Measurements from ENCODE around the gene OTOGL.

Gene OTOGL

GRCh38 chr12:80059102-80059501, 40.2 kb upstream of the OTOGL start:
- H3K79me2 ChIP-seq (ENCODE audit: control insufficient read depth, low read length): no peaks in the 10 kb centered on the region

GRCh38 chr12:80059875-80060274, 39.5 kb upstream of the OTOGL start:
- Histone ChIP-seq H4K20me1 (ENCODE audit: control insufficient read depth, insufficient read depth, low read depth, low read length) (no peaks in the 10 kb centered on the region), H3K4me3 (ENCODE audit: low read length) (no peak overlapping the region), H3K79me2 (ENCODE audit: control insufficient read depth, low read length) (no peaks in the 10 kb centered on the region), H3K27ac (ENCODE audit: low read depth, low read length) (no peak overlapping the region), H3K9me3 (ENCODE audit: control insufficient read depth, insufficient read depth, low read length) (no peaks in the 10 kb centered on the region), H3K9me2 (replicated peaks; ENCODE audit: control insufficient read depth, low read length) (no peaks in the 10 kb centered on the region), H3K4me2 (ENCODE audit: low read length) (no peak overlapping the region), H3K36me3 (ENCODE audit: control insufficient read depth, low read length) (no peaks in the 10 kb centered on the region), H3K4me1 (ENCODE audit: control insufficient read depth, low read length) (no peaks in the 10 kb centered on the region), H3F3A (ENCODE audit: control insufficient read depth, insufficient read depth) (no peaks in the 10 kb centered on the region), H3K27me3 (ENCODE audit: control insufficient read depth, low read length) (0 out of 2 replicates have a peak, but pooled peaks cover 3% of the 10 kb centered on the region)
- TF ChIP-seq EZH2phosphoT487 (IDR thresholded peaks at IDR 0.05; ENCODE audit: borderline replicate concordance, low read length): no peak
- TF ChIP-seq CTCF (IDR thresholded peaks at IDR 0.05; ENCODE audit: low read depth, low read length, poor library complexity, severe bottlenecking): no peak

More at GRCh38 chr12:80059102-80059501, 40.2 kb upstream of the OTOGL start:
- Histone ChIP-seq H4K20me1 (ENCODE audit: control insufficient read depth, insufficient read depth, low read depth, low read length) (no peaks in the 10 kb centered on the region), H3K36me3 (ENCODE audit: control insufficient read depth, low read length) (no peaks in the 10 kb centered on the region), H3K4me3 (ENCODE audit: low read length) (no peak overlapping the region), H3K27me3 (ENCODE audit: control insufficient read depth, low read length) (0 out of 2 replicates have a peak, but pooled peaks cover under 1% of the 10 kb centered on the region), H3K4me1 (ENCODE audit: control insufficient read depth, low read length) (no peaks in the 10 kb centered on the region), H3K9me3 (ENCODE audit: control insufficient read depth, insufficient read depth, low read length) (no peaks in the 10 kb centered on the region), H3K9me2 (replicated peaks; ENCODE audit: control insufficient read depth, low read length) (no peaks in the 10 kb centered on the region), H3F3A (ENCODE audit: control insufficient read depth, insufficient read depth) (no peaks in the 10 kb centered on the region), H3K27ac (ENCODE audit: low read depth, low read length) (no peak overlapping the region), H3K4me2 (ENCODE audit: low read length) (no peak overlapping the region)
- TF ChIP-seq EZH2phosphoT487 (IDR thresholded peaks at IDR 0.05; ENCODE audit: borderline replicate concordance, low read length) (no peak), CTCF (IDR thresholded peaks at IDR 0.05; ENCODE audit: low read depth, low read length, poor library complexity, severe bottlenecking) (no peak)

GRCh38 chr12:80064269-80064668, 35.1 kb upstream of the OTOGL start:
- no peaks in the 10 kb centered on the region for H3K9me2 ChIP-seq (replicated peaks; ENCODE audit: control insufficient read depth, low read length)
- H3K79me2 ChIP-seq (ENCODE audit: control insufficient read depth, low read length): no peaks in the 10 kb centered on the region
- no peak overlapping the region for H3K27ac ChIP-seq (ENCODE audit: low read depth, low read length)
- H3K4me2 ChIP-seq (ENCODE audit: low read length): no peak overlapping the region
- no peaks in the 10 kb centered on the region for H3F3A ChIP-seq (ENCODE audit: control insufficient read depth, insufficient read depth)
- no peaks in the 10 kb centered on the region for H3K9me3 ChIP-seq (ENCODE audit: control insufficient read depth, insufficient read depth, low read length)
- no peak overlapping the region for H3K4me3 ChIP-seq (ENCODE audit: low read length)
- TF ChIP-seq EZH2phosphoT487 (IDR thresholded peaks at IDR 0.05; ENCODE audit: borderline replicate concordance, low read length) (no peak), CTCF (IDR thresholded peaks at IDR 0.05; ENCODE audit: low read depth, low read length, poor library complexity, severe bottlenecking) (no peak)
- H3K27me3 ChIP-seq (ENCODE audit: control insufficient read depth, low read length): 0 out of 2 replicates have a peak, but pooled peaks cover 7% of the 10 kb centered on the region
- no peaks in the 10 kb centered on the region for H3K4me1 ChIP-seq (ENCODE audit: control insufficient read depth, low read length)
- no peaks in the 10 kb centered on the region for H4K20me1 ChIP-seq (ENCODE audit: control insufficient read depth, insufficient read depth, low read depth, low read length)
- H3K36me3 ChIP-seq (ENCODE audit: control insufficient read depth, low read length): no peaks in the 10 kb centered on the region
